Mucosa of descending colon (tissue), 3 donors: ENCODE measurements around the gene CPLX4. TPM values are rescaled to one million over a fixed set of nuclear protein-coding genes. Genes with fewer than 3 reads are reported as not detected.

ENCODE experiments used
- ATAC-seq: fragments of 200-7000 bp; cut with Tn5 transposase; one replicate; pipeline ENCODE4 v1.9.1; 2020; ENCODE audit warnings: mild to moderate bottlenecking, moderate library complexity
- DNase-seq, 3 donors: peaks; one replicate each; pipeline ENCODE4 v3.0.0-alpha.2; 2020
- H3K36me3 ChIP-seq: fragments of 200-600 bp; one replicate; pipeline ENCODE4 v1.8.0; 2021; ENCODE audit warnings: low read depth, mild to moderate bottlenecking
- H3K4me1 ChIP-seq: fragments of 200-600 bp; one replicate; pipeline ENCODE4 v1.8.0; 2021; ENCODE audit warnings: low read depth, mild to moderate bottlenecking
- H3K4me3 ChIP-seq: fragments of 200-600 bp; one replicate; pipeline ENCODE4 v1.8.0; 2021; ENCODE audit warnings: mild to moderate bottlenecking
- H3K9me3 ChIP-seq: fragments of 200-600 bp; one replicate; pipeline ENCODE4 v1.8.0; 2021; ENCODE audit warnings: mild to moderate bottlenecking
- CTCF ChIP-seq: fragments of 200-600 bp; IDR thresholded peaks from one replicate; pipeline ENCODE4 v1.8.0; 2022; ENCODE audit warnings: antibody characterized with exemption, mild to moderate bottlenecking
- intact Hi-C, 2 donors: fragments of 100-400 bp; cut with DNase I in 1 of 2; cut with micrococcal nuclease in 1 of 2; formaldehyde crosslinking; loops; one replicate each; pipeline versions ENCODE4 v1.11.0 to v1.11.1; 2022; cut with DNase I, micrococcal nuclease
- total RNA-seq, 3 donors: library from RNA; stranded (reverse); fragmentation: NEBNext Ultra II Directional in 2 of 3; extraction: Animal tissue kit (Norgen Biotek cat#: 25700) in 2 of 3; gene quantifications; one replicate each; pipeline versions ENCODE4 v1.2.1 to v1.2.4, GENCODE V29; 2021 to 2023
- donor health status: DM: no; HTN: no; CAD: no; lungs with moderate emphysema.
- donor health status: DM: no; HTN: no; CAD: no.
- donor health status: DM: no; HTN: yes; CAD: no.

The CPLX4 gene
- total RNA-seq, 3 donors from 2014 or later: not detected

DNA sequence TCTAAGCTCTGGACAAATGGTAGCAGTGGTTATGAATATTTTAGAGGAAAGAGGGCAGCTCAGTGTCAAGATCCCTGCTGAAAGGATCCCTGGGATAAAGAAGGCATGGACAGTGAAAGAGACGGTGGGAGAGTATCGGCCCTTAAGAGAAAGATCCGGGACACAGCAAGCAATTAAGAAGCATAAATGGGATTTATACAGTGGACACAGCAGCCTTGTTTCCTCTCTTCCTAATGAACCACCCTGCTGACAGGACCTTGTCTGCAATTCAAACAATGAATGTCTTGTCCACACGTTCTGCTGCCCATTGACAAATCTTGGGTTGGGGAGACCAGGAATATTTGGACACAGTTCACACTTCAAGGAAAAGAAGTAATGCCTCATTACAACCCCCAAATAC lies 16.5 kb downstream of the CPLX4 start:
- H3K9me3 ChIP-seq: no peaks in the 10 kb centered on the region
- no peaks in the 10 kb centered on the region for H3K4me1 ChIP-seq
- TF ChIP-seq CTCF: no peak
- no peaks in the 10 kb centered on the region for H3K36me3 ChIP-seq
- no peak overlapping the region for H3K4me3 ChIP-seq
- ATAC-seq (no peak), DNase-seq (no peak)
- intact Hi-C loops: no loop called here

DNA sequence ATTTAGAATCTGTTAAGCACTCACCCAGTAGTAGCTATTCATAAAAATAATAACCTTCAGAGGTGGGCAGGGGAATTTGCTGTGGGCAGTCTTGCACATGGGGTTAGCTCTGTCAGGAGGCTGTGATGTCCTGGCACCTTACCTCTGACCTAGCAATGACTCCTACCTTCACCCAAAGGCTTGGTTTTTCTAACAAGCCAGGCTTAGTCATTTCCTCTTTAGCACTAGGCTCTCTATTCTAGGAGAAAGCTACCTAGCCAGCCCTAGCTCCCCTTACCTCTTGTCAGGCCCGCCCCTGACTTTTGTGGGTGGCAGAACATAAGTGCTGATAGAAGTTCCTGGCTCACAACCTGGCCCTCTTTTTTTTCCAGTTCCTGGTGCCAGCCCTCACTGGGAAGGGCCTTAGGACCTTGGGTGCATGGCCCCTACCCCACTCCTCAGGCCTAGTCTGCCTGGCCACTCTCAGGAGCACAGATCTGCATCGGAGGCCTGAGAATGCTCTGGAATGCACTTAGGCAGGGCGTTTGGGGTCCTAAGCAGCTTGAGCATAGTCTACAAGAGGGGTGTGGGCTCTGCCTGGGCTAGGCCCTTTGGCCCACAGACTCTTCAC lies 17.7 kb downstream of the CPLX4 start:
- intact Hi-C loops: no loop called here
- H3K36me3 ChIP-seq: no peaks in the 10 kb centered on the region
- no peak for ATAC-seq
- TF ChIP-seq CTCF: no peak
- H3K9me3 ChIP-seq: no peaks in the 10 kb centered on the region
- DNase-seq: no peak
- H3K4me1 ChIP-seq: no peaks in the 10 kb centered on the region
- H3K4me3 ChIP-seq: no peak overlapping the region

GRCh38 chr18:59298871-59299270 lies 19.6 kb downstream of the CPLX4 start:
- Histone ChIP-seq H3K4me1 (no peaks in the 10 kb centered on the region), H3K36me3 (no peaks in the 10 kb centered on the region), H3K4me3 (no peak overlapping the region), H3K9me3 (no peaks in the 10 kb centered on the region)
- TF ChIP-seq CTCF: no peak
- DNase-seq (no peak), ATAC-seq (no peak)
- intact Hi-C loops: no loop called here

DNA sequence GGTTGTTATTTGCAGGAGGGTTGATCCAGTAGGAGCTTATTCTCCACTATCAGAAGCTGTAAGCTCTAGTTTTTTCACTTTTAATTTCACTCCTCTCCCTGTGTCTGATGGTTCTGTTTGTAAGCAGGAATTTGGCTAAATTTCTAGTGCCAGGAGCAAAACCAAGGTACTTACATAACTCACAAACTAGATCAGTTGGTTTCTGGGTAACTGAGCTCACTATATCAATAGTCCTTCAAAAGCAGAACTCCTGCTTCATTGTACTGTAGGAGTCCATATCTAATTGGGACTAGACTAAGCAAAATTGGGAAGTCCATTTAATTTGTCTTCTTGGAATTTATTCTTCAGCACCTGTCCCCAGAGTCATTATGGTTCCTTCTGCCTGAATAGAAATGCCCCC lies 25.1 kb downstream of the CPLX4 start:
- TF ChIP-seq CTCF: no peak

DNA sequence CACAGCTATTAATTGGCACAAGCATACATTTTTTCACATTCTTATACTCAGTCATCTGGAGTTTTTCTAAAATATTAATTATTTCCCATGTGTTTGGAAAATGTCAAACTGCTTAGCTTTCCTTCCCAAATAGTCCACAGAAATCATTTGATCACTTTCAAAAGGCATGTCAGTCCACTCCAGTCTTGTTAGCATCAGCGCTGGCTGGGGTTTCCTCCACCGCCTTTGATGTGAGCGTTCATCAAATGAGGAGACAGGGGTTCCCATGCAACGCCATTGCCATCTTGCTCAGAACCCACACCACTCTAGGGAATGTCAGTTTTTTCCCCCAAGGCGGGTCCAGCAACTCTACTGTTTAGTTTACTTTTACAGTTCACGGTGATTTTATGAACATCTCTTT lies 32.1 kb downstream of the CPLX4 start:
- intact Hi-C loops: no loop called here
- no peak for TF ChIP-seq CTCF
- no peak overlapping the region for H3K4me3 ChIP-seq

More for the DNA sequence above, 25.1 kb downstream of the CPLX4 start:
- Histone ChIP-seq H3K9me3 (no peaks in the 10 kb centered on the region), H3K4me3 (no peak overlapping the region), H3K36me3 (no peaks in the 10 kb centered on the region), H3K4me1 (no peaks in the 10 kb centered on the region)
- intact Hi-C loops: no loop called here
- DNase-seq (no peak), ATAC-seq (no peak)

DNA sequence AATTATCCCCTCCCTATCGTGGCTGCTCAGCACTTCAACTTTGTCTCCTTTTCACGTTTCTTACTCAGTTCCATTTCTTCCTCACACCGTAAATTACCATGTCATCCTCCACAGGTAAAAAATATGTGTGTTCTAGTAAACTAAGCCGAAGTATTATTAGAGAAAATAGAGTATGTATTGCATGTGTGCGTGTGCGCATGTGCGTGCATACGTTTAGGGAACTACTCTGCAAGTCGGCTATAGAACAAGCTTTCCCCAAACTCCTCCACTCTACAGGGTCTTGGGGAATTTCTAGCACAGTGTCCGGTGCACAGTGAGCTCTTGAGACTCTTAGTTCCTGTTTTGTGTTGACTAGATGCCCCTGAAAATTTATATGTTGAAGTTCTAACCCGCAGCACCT lies 36.1 kb downstream of the CPLX4 start:
- no peak for ATAC-seq
- Histone ChIP-seq H3K36me3 (no peaks in the 10 kb centered on the region), H3K4me3 (no peak overlapping the region), H3K4me1 (no peaks in the 10 kb centered on the region), H3K9me3 (no peaks in the 10 kb centered on the region)
- intact Hi-C loops: no loop called here
- no peak for DNase-seq
- no peak for TF ChIP-seq CTCF

More for the DNA sequence above, 32.1 kb downstream of the CPLX4 start:
- H3K36me3 ChIP-seq: no peaks in the 10 kb centered on the region
- DNase-seq (no peak), ATAC-seq (no peak)
- H3K4me1 ChIP-seq: no peaks in the 10 kb centered on the region
- no peaks in the 10 kb centered on the region for H3K9me3 ChIP-seq
